HEK293 (cell line): ENCODE results near the gene LPIN2.

ENCODE experiments used
- CTCF ChIA-PET: fragments of 350-600 bp; formaldehyde crosslinking; extraction: SDS; loops from one replicate; lab custom pipeline; 2021; ENCODE audit warnings: antibody characterized with exemption; lab: Yijun Ruan, JAX
- POLR2A ChIA-PET: fragments of 300-600 bp; formaldehyde crosslinking; extraction: SDS; loops from one replicate; lab custom pipeline; 2020; ENCODE audit warnings: antibody characterized with exemption, inconsistent platforms; lab: Yijun Ruan, JAX
- H3K27ac ChIP-seq: fragments of 200-500 bp; sonication (Bioruptor generic); 2 replicates; pipeline ENCODE4 v1.5.1; 2014; ENCODE audit warnings: low read depth, low read length, control low read depth, inconsistent platforms; ENCODE audit errors: extremely low read depth
- H3K36me3 ChIP-seq, 2 experiments: fragments of 200-500 bp in 1 of 2; sonication (Bioruptor generic) in 1 of 2; 1 replicate in 1 of 2; 2 replicates in 1 of 2; pipeline ENCODE4 v1.5.1; 2014 to 2017; ENCODE audit warnings: inconsistent platforms in 2 of 2, low read length in 2 of 2; ENCODE audit not compliant: control insufficient read depth in 2 of 2, insufficient read depth in 1 of 2
- H3K4me1 ChIP-seq: fragments of 200-500 bp; sonication (Bioruptor generic); 2 replicates; pipeline ENCODE4 v1.5.1; 2014; ENCODE audit warnings: mild to moderate bottlenecking, low read length, inconsistent platforms; ENCODE audit not compliant: control insufficient read depth, insufficient read depth
- H3K4me3 ChIP-seq: 2 replicates; pipeline ENCODE4 v1.5.1; 2011; ENCODE audit warnings: low read depth, mild to moderate bottlenecking, control low read depth, low read length, moderate library complexity
- H3K9me3 ChIP-seq: fragments of 200-500 bp; sonication (Bioruptor generic); 2 replicates; pipeline ENCODE4 v1.5.1; 2014; ENCODE audit warnings: low read depth, low read length, inconsistent platforms; ENCODE audit not compliant: control insufficient read depth, insufficient read depth
- BCL6B ChIP-seq: fragments of 450-650 bp; formaldehyde crosslinking; IDR thresholded peaks from 2 replicates; pipeline ENCODE4 v1.5.1; 2017; ENCODE audit warnings: missing biosample characterization, missing genetic modification characterization
- GLI4 ChIP-seq: fragments of 450-650 bp; formaldehyde crosslinking; IDR thresholded peaks from 2 replicates; pipeline ENCODE4 v1.5.1; 2016; ENCODE audit warnings: missing biosample characterization, missing genetic modification characterization
- HOXA7 ChIP-seq: sonication (generic); formaldehyde crosslinking; IDR thresholded peaks from 2 replicates; pipeline ENCODE4 v1.8.1; 2022; ENCODE audit warnings: missing genetic modification reagents, borderline replicate concordance
- HOXC10 ChIP-seq: sonication (generic); formaldehyde crosslinking; IDR thresholded peaks from 2 replicates; pipeline ENCODE4 v1.8.1; 2023; ENCODE audit warnings: mild to moderate bottlenecking, missing genetic modification reagents
- MYNN ChIP-seq: fragments of 450-650 bp; formaldehyde crosslinking; IDR thresholded peaks from 2 replicates; pipeline ENCODE4 v1.5.1; 2016; ENCODE audit warnings: missing biosample characterization, missing genetic modification characterization, borderline replicate concordance
- ZIC2 ChIP-seq: fragments of 450-650 bp; formaldehyde crosslinking; IDR thresholded peaks from 2 replicates; pipeline ENCODE4 v1.5.1; 2016; ENCODE audit warnings: missing biosample characterization, missing genetic modification characterization
- ZNF132 ChIP-seq: fragments of 450-650 bp; formaldehyde crosslinking; IDR thresholded peaks from 2 replicates; pipeline ENCODE4 v1.5.1; 2017; ENCODE audit warnings: missing biosample characterization, missing genetic modification characterization, borderline replicate concordance
- ZNF175 ChIP-seq: fragments of 450-650 bp; formaldehyde crosslinking; IDR thresholded peaks from 2 replicates; pipeline ENCODE4 v1.5.1; 2016; ENCODE audit warnings: missing biosample characterization, missing genetic modification characterization
- ZNF23 ChIP-seq: fragments of 450-650 bp; formaldehyde crosslinking; IDR thresholded peaks from 2 replicates; pipeline ENCODE4 v1.5.1; 2016; ENCODE audit warnings: missing biosample characterization, missing genetic modification characterization, borderline replicate concordance
- ZNF248 ChIP-seq: fragments of 450-650 bp; formaldehyde crosslinking; IDR thresholded peaks from 2 replicates; pipeline ENCODE4 v1.5.1; 2017; ENCODE audit warnings: missing biosample characterization, missing genetic modification characterization
- ZNF324 ChIP-seq: fragments of 450-650 bp; formaldehyde crosslinking; IDR thresholded peaks from 2 replicates; pipeline ENCODE4 v1.5.1; 2016; ENCODE audit warnings: missing biosample characterization, missing genetic modification characterization
- ZNF37A ChIP-seq: fragments of 450-650 bp; IDR thresholded peaks from 2 replicates; pipeline ENCODE4 v1.5.1; 2018; ENCODE audit warnings: missing biosample characterization, missing genetic modification characterization
- ZNF510 ChIP-seq: fragments of 450-650 bp; formaldehyde crosslinking; IDR thresholded peaks from 2 replicates; pipeline ENCODE4 v1.5.1; 2018; ENCODE audit warnings: mild to moderate bottlenecking, missing genetic modification characterization, missing biosample characterization; ENCODE audit not compliant: insufficient replicate concordance
- ZNF530 ChIP-seq: fragments of 450-650 bp; formaldehyde crosslinking; IDR thresholded peaks from 2 replicates; pipeline ENCODE4 v1.5.1; 2016; ENCODE audit warnings: low read depth, missing biosample characterization, missing genetic modification characterization
- ZNF654 ChIP-seq: fragments of 450-650 bp; formaldehyde crosslinking; IDR thresholded peaks from 2 replicates; pipeline ENCODE4 v1.5.1; 2016; ENCODE audit warnings: low read depth, missing biosample characterization, missing genetic modification characterization
- ZNF707 ChIP-seq: fragments of 450-650 bp; formaldehyde crosslinking; IDR thresholded peaks from 2 replicates; pipeline ENCODE4 v1.5.1; 2016; ENCODE audit warnings: missing biosample characterization, missing genetic modification characterization
- ZNF776 ChIP-seq: fragments of 450-650 bp; formaldehyde crosslinking; IDR thresholded peaks from 2 replicates; pipeline ENCODE4 v1.5.0; 2017; ENCODE audit warnings: missing biosample characterization, missing genetic modification characterization, borderline replicate concordance
- ZNF785 ChIP-seq: fragments of 450-650 bp; formaldehyde crosslinking; IDR thresholded peaks from 2 replicates; pipeline ENCODE4 v1.5.1; 2016; ENCODE audit warnings: missing biosample characterization, missing genetic modification characterization
- ZNF843 ChIP-seq: fragments of 450-650 bp; formaldehyde crosslinking; IDR thresholded peaks from 2 replicates; pipeline ENCODE4 v1.5.1; 2016; ENCODE audit warnings: missing biosample characterization, missing genetic modification characterization
- TF ChIP-seq, protein P1 (sequence below): fragments of 450-650 bp; formaldehyde crosslinking; IDR thresholded peaks from 2 replicates; pipeline ENCODE4 v1.5.1; 2016; ENCODE audit warnings: missing biosample characterization, missing genetic modification characterization, borderline replicate concordance
- TF ChIP-seq, protein P2 (sequence below): fragments of 450-650 bp; formaldehyde crosslinking; IDR thresholded peaks from 2 replicates; pipeline ENCODE4 v1.5.1; 2016; ENCODE audit warnings: missing biosample characterization, missing genetic modification characterization
- TF ChIP-seq, protein P3 (sequence below): fragments of 450-650 bp; formaldehyde crosslinking; IDR thresholded peaks from 2 replicates; pipeline ENCODE4 v1.5.1; 2016; ENCODE audit warnings: missing biosample characterization, missing genetic modification characterization

Gene LPIN2

DNA sequence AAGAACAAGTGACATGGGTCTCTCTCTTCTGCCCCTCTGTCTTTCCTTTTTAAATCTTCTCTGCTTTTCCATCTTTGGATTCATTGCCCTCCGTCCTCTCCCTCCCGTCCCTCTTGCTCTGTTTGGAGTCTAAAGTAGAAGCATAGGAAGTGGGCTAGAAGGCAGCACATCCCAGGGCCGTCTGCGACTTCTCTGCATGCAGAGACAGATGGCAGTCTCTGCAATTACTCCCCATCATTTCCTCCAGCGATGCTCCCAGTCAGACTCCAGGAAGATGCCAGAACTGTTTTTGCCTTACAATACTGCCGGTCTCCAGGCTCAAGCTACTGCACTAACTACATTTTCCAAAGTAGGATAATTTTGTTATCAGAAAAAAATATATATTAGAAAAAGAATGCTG lies 35.2 kb upstream of the LPIN2 start (continued):
- TF ChIP-seq, protein P1, sequence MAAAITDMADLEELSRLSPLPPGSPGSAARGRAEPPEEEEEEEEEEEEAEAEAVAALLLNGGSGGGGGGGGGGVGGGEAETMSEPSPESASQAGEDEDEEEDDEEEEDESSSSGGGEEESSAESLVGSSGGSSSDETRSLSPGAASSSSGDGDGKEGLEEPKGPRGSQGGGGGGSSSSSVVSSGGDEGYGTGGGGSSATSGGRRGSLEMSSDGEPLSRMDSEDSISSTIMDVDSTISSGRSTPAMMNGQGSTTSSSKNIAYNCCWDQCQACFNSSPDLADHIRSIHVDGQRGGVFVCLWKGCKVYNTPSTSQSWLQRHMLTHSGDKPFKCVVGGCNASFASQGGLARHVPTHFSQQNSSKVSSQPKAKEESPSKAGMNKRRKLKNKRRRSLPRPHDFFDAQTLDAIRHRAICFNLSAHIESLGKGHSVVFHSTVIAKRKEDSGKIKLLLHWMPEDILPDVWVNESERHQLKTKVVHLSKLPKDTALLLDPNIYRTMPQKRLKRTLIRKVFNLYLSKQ (tag by site-specific recombination): no peak

- no peak overlapping the region for H3K4me3 ChIP-seq
- no peaks in the 10 kb centered on the region for H3K36me3 ChIP-seq
- CTCF ChIA-PET: interaction anchor here (0.6 to 1.9 kb wide), 3 partner anchors 16 to 225 kb away, joined by 3 to 5 read pairs (median 3); no protein-coding TSS in a partner anchor
- TF ChIP-seq ZNF530 (tag by site-specific recombination): no peak
- no peak for TF ChIP-seq ZNF132
- TF ChIP-seq ZNF776 (tag by site-specific recombination): no peak
- POLR2A ChIA-PET: no interaction called here
- no peaks in the 10 kb centered on the region for H3K9me3 ChIP-seq
- peaks cover 13% of the 10 kb centered on the region for H3K4me1 ChIP-seq
- no peak overlapping the region for H3K27ac ChIP-seq
Measured at GRCh38 chr18:3046216-3046808, 33.4 kb upstream of the LPIN2 start.

DNA sequence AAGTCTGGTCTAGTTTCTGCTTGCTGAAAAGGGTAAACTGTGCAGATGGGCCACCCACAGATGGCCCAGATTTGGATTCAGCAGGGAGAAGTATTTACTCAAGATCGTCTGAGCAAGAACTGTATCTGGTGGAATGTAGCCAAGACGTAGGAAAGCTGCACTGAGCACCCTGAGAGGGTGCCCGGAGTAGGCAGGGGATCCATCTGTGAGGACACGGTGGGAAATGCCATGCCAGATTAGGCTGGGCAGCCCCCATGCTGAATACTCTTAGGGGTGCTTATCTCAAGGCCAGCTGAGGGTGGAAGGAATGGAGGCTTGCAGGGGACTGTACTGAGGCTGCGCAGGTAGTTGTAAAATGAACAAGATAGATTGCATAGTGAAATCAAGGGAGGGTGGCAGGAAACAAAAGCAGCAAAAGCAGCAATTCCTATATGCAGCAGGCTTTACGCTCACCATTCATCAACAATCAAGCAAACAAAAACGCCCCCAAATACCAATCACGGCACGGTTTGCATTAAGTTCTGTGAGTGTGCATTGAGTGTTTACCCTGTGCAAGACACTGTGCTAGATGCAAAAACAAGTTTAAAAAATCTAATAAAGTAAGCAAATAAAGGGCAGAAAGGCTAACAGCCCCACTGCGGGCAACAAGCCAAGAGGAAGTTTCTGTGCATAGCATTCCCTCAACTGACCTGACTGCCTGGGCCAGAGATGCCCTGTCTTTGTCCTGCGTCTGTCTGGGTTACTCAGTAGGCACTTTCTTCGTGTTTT lies 32.2 kb upstream of the LPIN2 start:
- Histone ChIP-seq H3K4me3 (no peak overlapping the region), H3K36me3 (no peaks in the 10 kb centered on the region), H3K4me1 (peaks cover 13% of the 10 kb centered on the region), H3K27ac (no peak overlapping the region), H3K9me3 (no peaks in the 10 kb centered on the region)
- TF ChIP-seq ZNF654 (tag by site-specific recombination): no peak
- TF ChIP-seq ZIC2 (tag by site-specific recombination): peak; percentile 80
- ChIA-PET CTCF (interaction anchor here (0.6 to 3.3 kb wide), 4 partner anchors 18 to 158 kb away, joined by 3 to 15 read pairs (median 5); no protein-coding TSS in a partner anchor), POLR2A (interaction anchor here (0.6 kb wide), 2 partner anchors 11 to 26 kb away, joined by 3 to 7 read pairs; no protein-coding TSS in a partner anchor)

DNA sequence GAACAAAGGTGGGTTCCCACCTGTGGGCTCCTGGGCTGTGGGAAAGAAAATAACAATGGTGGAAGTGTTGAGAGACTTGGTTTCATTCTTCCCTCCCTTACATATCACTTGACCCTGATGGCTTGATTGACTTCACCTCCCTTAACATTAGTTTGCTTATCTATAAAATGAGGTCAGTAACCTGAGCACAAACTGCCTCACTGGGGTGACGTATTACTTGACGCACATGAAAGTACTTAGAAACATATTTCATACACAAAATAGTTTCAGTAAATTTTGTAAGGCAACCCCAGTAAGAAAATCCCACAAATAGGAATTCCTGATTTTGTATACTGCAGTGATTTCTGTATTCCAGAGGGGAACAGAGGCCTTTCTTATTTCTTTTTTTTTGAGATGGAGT lies 29.4 kb upstream of the LPIN2 start:
- Histone ChIP-seq H3K4me3 (no peak overlapping the region), H3K4me1 (peaks cover 15% of the 10 kb centered on the region), H3K27ac (no peak overlapping the region), H3K36me3 (no peaks in the 10 kb centered on the region), H3K9me3 (no peaks in the 10 kb centered on the region)
- CTCF ChIA-PET: interaction anchor here (3.3 kb wide), 1 partner anchor 21 kb away, joined by 15 read pairs; no protein-coding TSS in a partner anchor
- POLR2A ChIA-PET: no interaction called here
- no peak for TF ChIP-seq ZNF132
- TF ChIP-seq, protein P2, sequence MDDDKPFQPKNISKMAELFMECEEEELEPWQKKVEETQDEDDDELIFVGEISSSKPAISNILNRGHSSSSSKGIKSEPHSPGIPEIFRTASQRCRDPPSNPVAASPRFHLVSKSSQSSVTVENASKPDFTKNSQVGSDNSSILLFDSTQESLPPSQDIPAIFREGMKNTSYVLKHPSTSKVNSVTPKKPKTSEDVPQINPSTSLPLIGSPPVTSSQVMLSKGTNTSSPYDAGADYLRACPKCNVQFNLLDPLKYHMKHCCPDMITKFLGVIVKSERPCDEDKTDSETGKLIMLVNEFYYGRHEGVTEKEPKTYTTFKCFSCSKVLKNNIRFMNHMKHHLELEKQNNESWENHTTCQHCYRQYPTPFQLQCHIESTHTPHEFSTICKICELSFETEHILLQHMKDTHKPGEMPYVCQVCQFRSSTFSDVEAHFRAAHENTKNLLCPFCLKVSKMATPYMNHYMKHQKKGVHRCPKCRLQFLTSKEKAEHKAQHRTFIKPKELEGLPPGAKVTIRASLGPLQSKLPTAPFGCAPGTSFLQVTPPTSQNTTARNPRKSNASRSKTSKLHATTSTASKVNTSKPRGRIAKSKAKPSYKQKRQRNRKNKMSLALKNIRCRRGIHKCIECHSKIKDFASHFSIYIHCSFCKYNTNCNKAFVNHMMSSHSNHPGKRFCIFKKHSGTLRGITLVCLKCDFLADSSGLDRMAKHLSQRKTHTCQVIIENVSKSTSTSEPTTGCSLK (tag by site-specific recombination): no peak
- no peak for TF ChIP-seq ZNF175 (tag by site-specific recombination)
- no peak for TF ChIP-seq ZNF37A (tag by site-specific recombination)
- TF ChIP-seq BCL6B (tag by site-specific recombination): no peak
- TF ChIP-seq ZNF510 (tag by site-specific recombination): no peak
- TF ChIP-seq HOXA7: no peak
- TF ChIP-seq ZNF324 (tag by site-specific recombination): no peak
- TF ChIP-seq ZNF248 (tag by site-specific recombination): no peak
- TF ChIP-seq GLI4 (tag by site-specific recombination): no peak
- no peak for TF ChIP-seq HOXC10
- TF ChIP-seq MYNN (tag by site-specific recombination): no peak
- no peak for TF ChIP-seq ZNF707 (tag by site-specific recombination)
- TF ChIP-seq ZNF843: no peak
- TF ChIP-seq ZNF23 (tag by site-specific recombination): no peak
- TF ChIP-seq, protein P3, sequence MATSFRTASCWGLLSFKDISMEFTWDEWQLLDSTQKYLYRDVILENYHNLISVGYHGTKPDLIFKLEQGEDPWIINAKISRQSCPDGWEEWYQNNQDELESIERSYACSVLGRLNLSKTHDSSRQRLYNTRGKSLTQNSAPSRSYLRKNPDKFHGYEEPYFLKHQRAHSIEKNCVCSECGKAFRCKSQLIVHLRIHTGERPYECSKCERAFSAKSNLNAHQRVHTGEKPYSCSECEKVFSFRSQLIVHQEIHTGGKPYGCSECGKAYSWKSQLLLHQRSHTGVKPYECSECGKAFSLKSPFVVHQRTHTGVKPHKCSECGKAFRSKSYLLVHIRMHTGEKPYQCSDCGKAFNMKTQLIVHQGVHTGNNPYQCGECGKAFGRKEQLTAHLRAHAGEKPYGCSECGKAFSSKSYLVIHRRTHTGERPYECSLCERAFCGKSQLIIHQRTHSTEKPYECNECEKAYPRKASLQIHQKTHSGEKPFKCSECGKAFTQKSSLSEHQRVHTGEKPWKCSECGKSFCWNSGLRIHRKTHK (tag by site-specific recombination): no peak
- no peak for TF ChIP-seq ZNF785 (tag by site-specific recombination)
